ENCODE measurements around the gene ALPK3. TPM values are rescaled to one million over a fixed set of nuclear protein-coding genes. Genes with fewer than 3 reads are reported as not detected.

The ALPK3 gene, protein sequence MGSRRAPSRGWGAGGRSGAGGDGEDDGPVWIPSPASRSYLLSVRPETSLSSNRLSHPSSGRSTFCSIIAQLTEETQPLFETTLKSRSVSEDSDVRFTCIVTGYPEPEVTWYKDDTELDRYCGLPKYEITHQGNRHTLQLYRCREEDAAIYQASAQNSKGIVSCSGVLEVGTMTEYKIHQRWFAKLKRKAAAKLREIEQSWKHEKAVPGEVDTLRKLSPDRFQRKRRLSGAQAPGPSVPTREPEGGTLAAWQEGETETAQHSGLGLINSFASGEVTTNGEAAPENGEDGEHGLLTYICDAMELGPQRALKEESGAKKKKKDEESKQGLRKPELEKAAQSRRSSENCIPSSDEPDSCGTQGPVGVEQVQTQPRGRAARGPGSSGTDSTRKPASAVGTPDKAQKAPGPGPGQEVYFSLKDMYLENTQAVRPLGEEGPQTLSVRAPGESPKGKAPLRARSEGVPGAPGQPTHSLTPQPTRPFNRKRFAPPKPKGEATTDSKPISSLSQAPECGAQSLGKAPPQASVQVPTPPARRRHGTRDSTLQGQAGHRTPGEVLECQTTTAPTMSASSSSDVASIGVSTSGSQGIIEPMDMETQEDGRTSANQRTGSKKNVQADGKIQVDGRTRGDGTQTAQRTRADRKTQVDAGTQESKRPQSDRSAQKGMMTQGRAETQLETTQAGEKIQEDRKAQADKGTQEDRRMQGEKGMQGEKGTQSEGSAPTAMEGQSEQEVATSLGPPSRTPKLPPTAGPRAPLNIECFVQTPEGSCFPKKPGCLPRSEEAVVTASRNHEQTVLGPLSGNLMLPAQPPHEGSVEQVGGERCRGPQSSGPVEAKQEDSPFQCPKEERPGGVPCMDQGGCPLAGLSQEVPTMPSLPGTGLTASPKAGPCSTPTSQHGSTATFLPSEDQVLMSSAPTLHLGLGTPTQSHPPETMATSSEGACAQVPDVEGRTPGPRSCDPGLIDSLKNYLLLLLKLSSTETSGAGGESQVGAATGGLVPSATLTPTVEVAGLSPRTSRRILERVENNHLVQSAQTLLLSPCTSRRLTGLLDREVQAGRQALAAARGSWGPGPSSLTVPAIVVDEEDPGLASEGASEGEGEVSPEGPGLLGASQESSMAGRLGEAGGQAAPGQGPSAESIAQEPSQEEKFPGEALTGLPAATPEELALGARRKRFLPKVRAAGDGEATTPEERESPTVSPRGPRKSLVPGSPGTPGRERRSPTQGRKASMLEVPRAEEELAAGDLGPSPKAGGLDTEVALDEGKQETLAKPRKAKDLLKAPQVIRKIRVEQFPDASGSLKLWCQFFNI (N-terminal part only)
- total RNA-seq (20.2 TPM), polyA plus RNA-seq (ENCODE audit: insufficient read depth, low read depth, low replicate concordance) (3.1 TPM)
- long read RNA-seq, donor 1, partial matches to known transcripts, result 0 of 1 reads
- long read RNA-seq, donor 1, other reads (novel, unspliced or antisense), result 0 of 1 reads
- long read RNA-seq, donor 2, partial matches to known transcripts, result 0 of 1 reads
- long read RNA-seq, donor 2, other reads (novel, unspliced or antisense), result 0 of 1 reads
- long read RNA-seq, donor 3, result 0 reads
- long read RNA-seq, donor 4, partial matches to known transcripts, result 12 of 13 reads
- long read RNA-seq, donor 4, other reads (novel, unspliced or antisense), result 0 of 13 reads
- long read RNA-seq, donor 5, result 0 reads
- long read RNA-seq, donor 6, result 0 reads
- long read RNA-seq, donor 7, partial matches to known transcripts, result 0 of 14 reads
- long read RNA-seq, donor 7, other reads (novel, unspliced or antisense), result 13 of 14 reads
- long read RNA-seq, donor 8, partial matches to known transcripts, result 0 of 1 reads
- long read RNA-seq, donor 8, other reads (novel, unspliced or antisense), result 0 of 1 reads
- long read RNA-seq, donor 9, result 0 reads
- long read RNA-seq, donor 10, result 0 reads

GRCh38 chr15:84816694-84817465 is at the start of gene ALPK3:
Gene ALPK3, plus strand, starts transcription at chr15:84817356. Its CDS starts 97 bp downstream, at chr15:84817453.
- no peak for FAIRE-seq
- no peaks in the 10 kb centered on the region for H3K36me3 ChIP-seq (ENCODE audit: control insufficient read depth in 2 of 3, insufficient read depth in 3 of 3, low read length in 3 of 3)
- intact Hi-C loops (cut with DNase I), result no loop called here
- no peaks in the 10 kb centered on the region for H3K9me3 ChIP-seq (ENCODE audit: control insufficient read depth in 2 of 3, insufficient read depth in 1 of 3, low read length in 3 of 3)
- peak; percentile 70 to 87 (median 80) for DNase-seq
- H3K27ac ChIP-seq (ENCODE audit: low read depth in 2 of 2, low read length in 2 of 2), result peak within 1 kb of the TSS; percentile 93 to 98
- H3K4me1 ChIP-seq (ENCODE audit: control insufficient read depth in 2 of 3, insufficient read depth in 2 of 3, low read depth in 1 of 3, low read length in 3 of 3), result peaks cover 0 to 42% (median 33%) of the 10 kb centered on the region in 3 donors
- peak within 1 kb of the TSS in 2 of 3 donors; percentile 70 to 77 for H3K9ac ChIP-seq (ENCODE audit: low read length in 3 of 3)
- H3K27me3 ChIP-seq (ENCODE audit: control insufficient read depth, insufficient read depth, low read length), result no peaks in the 10 kb centered on the region
- peak within 1 kb of the TSS in 2 of 3 donors; percentile 13 to 58 for H3K4me3 ChIP-seq (ENCODE audit: low read length in 3 of 3)
- TF ChIP-seq, protein P1, sequence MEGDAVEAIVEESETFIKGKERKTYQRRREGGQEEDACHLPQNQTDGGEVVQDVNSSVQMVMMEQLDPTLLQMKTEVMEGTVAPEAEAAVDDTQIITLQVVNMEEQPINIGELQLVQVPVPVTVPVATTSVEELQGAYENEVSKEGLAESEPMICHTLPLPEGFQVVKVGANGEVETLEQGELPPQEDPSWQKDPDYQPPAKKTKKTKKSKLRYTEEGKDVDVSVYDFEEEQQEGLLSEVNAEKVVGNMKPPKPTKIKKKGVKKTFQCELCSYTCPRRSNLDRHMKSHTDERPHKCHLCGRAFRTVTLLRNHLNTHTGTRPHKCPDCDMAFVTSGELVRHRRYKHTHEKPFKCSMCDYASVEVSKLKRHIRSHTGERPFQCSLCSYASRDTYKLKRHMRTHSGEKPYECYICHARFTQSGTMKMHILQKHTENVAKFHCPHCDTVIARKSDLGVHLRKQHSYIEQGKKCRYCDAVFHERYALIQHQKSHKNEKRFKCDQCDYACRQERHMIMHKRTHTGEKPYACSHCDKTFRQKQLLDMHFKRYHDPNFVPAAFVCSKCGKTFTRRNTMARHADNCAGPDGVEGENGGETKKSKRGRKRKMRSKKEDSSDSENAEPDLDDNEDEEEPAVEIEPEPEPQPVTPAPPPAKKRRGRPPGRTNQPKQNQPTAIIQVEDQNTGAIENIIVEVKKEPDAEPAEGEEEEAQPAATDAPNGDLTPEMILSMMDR (IDR thresholded peaks at IDR 0.05; ENCODE audit: borderline replicate concordance, extremely low read depth, insufficient read depth), result no peak

DNA sequence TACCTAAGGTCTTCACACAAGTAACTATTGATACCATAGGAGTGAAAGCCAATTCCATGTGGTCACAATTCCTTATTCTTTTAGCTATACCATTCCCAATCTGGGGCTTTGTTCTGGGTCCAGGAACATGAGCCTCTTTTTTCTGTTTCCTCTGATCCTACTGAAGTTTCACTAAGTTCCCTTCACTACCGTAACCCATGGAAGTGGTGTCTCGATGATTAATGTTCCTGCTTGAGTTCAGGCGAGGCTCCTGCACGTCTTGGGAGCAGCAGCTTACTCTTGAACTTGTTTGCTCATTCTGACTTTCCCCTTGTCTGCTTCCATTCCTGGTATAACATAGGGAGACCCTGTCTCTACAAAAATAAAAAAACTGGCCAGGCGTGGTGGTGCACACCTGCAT is 45.1 kb upstream of the ALPK3 start:
- intact Hi-C loops (cut with DNase I), result no loop called here
- peak in 2 of 5 donors; percentile 32 to 50 for DNase-seq
- Histone ChIP-seq H3K4me3 (ENCODE audit: low read length in 3 of 3) (no peak overlapping the region), H3K36me3 (ENCODE audit: control insufficient read depth in 2 of 3, insufficient read depth in 3 of 3, low read length in 3 of 3) (peaks cover 0 to 14% (median 2%) of the 10 kb centered on the region in 3 donors), H3K9ac (ENCODE audit: low read length in 3 of 3) (no peak overlapping the region), H3K9me3 (ENCODE audit: control insufficient read depth in 2 of 3, insufficient read depth in 1 of 3, low read length in 3 of 3) (no peaks in the 10 kb centered on the region), H3K27ac (ENCODE audit: low read depth in 2 of 2, low read length in 2 of 2) (no peak overlapping the region), H3K27me3 (ENCODE audit: control insufficient read depth, insufficient read depth, low read length) (no peaks in the 10 kb centered on the region), H3K4me1 (ENCODE audit: control insufficient read depth in 2 of 3, insufficient read depth in 2 of 3, low read depth in 1 of 3, low read length in 3 of 3) (peaks cover 0 to 9% (median 4%) of the 10 kb centered on the region in 3 donors)
- TF ChIP-seq, protein P1 (IDR thresholded peaks at IDR 0.05; ENCODE audit: borderline replicate concordance, extremely low read depth, insufficient read depth), result no peak
- FAIRE-seq, result no peak
